ENCODE results near the gene CALCOCO2. TPM values are rescaled to one million over a fixed set of nuclear protein-coding genes. Genes with fewer than 3 reads are reported as not detected.
"Not testable (repeated sequence)": the region's sequence is repeated elsewhere in the genome, so short reads cannot be mapped to it uniquely, and the experiment has no call there.

CALCOCO2 gene
- total RNA-seq, 1 experiment from 2014 or later = 65.2 TPM

GRCh38 chr17:48825446-48826381, 5.1 kb upstream of the CALCOCO2 start:
- peak; percentile 80 for DNase-seq (ENCODE audit: low read depth)

DNA sequence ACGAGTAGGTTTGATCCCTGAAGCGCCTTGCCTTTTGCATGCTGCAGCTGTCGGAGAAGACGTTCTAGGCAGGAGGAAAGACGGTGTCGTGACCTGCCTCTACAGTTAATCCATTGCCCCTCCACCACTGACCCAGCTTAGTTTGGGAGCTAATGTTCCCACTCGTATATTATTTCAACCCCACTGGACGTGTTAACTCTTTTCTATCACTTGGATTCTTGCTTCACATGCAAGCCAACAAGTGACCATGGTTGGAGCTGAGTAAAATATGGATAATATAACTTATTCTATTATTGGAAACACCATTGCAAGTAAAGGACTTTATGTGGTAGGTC, 681 bp downstream of the CALCOCO2 start:
- DNase-seq (ENCODE audit: low read depth) = no peak

GRCh38 chr17:48834973-48835372, 4.1 kb downstream of the CALCOCO2 start:
- DNase-seq (ENCODE audit: low read depth) = no peak

GRCh38 chr17:48835971-48836370, 5.1 kb downstream of the CALCOCO2 start:
- no peak for DNase-seq (ENCODE audit: low read depth)

DNA sequence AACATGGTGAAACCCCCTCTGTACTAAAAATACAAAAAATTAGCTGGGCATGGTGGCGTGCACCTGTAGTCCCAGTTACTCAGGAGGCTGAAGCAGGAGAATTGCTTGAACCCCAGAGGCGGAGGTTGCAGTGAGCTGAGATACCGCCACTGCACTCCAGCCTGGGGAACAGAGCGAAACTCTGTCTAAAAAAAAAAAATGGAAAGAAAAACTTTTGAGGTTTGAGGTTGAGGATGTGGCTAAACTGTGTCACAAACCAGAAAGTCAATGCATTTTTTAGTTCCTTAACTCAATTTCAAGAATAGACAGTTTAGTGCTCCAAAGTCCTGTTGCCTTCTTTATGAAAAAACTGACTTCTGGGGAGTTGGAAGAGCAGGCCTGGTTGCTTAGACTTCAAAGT, 6.6 kb downstream of the CALCOCO2 start:
- DNase-seq (ENCODE audit: low read depth) = not testable (repeated sequence)

GRCh38 chr17:48840441-48840840, 9.6 kb downstream of the CALCOCO2 start:
- no peak for DNase-seq (ENCODE audit: low read depth)

DNA sequence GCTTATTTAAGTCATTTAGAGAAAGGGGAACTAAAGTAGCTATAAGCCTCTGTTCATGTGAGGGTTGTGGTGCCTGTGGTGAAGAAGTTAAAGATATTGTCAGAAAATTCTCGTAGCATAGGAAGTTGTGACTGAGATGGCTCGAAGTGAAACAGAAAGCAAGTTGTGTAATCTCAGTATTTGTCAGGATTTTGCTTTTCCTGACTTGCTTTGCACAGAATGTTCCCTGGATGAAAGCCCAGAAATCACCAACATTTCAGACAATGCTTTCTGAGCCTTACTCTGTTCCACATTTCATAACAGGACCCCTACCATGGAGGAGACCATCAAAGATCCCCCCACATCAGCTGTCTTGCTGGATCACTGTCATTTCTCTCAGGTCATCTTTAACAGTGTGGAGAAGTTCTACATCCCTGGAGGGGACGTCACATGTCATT, 10.6 kb downstream of the CALCOCO2 start:
- DNase-seq (ENCODE audit: low read depth) = peak; percentile 61

- DNase-seq (ENCODE audit: low read depth) = no peak
Observed at GRCh38 chr17:48842746-48843145, 11.9 kb downstream of the CALCOCO2 start.

DNA sequence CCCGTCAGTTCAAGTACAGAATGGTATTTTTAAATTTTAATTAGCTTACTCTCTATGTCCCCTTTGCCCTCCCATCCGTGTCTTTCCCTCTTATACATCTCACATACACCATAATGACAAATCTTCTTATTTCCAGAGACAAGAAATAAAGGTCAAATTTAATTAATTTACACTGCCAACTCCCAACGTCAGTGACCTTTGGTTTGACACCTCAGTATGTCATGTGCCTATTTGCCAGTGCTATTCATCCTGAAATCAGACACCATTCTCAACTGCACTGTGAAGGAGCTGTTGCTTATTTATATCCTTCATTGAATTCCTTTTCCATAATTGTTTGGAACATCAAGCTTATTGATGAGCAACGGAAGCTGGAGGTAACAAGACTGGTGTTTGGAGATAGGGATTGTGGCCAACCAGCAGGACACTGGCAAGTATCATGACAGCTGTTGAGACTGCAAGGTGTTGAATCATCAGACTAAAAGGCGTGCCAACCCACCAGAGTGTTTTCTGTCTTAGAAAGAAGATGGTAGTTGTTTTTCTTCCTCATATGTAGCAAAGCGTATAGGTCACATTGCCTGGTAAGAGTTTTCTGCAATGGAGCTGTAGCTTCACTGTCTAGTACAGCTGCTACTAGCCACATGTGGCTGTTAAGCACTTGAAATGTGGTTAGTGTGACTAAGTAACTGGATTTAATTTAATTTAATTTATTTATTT, 12.5 kb downstream of the CALCOCO2 start:
- DNase-seq (ENCODE audit: low read depth) = no peak

- DNase-seq (ENCODE audit: low read depth) = no peak
Observed at GRCh38 chr17:48850792-48851323, 20.0 kb downstream of the CALCOCO2 start.

DNA sequence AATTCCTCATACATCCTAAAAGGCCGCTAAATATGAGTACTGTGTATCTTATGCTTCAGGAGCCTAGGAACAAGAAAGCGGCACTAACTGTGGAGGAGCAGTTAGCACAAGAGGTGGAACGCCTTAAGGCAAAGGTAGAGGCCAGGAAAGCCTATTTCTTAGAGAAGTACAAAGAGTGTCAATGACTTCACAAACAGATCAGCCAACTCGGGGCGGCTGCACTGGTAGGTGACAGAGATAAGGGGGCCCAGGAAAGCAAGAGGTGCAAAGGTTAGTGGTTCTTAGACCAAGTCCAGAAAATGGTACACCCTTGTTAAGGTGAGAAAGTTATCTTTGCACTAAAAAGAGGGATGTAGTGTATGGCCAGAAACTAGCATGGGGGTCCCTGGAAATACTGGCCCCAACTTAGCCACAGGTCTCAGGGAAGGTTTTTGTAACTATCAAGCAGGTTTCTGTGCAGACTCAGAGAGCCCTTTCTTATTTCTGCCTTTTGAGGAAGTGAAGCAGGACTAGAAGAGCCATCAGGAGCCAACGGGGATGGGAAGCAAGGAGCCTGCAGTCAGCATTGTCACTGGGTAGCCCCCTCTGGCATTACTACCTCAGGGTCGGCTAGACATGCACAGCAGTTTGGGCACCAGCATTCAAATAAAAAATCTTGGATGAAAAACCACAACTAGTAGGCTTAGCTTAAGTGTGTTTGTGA, 24.1 kb downstream of the CALCOCO2 start:
- no peak for DNase-seq (ENCODE audit: low read depth)

- DNase-seq (ENCODE audit: low read depth) = no peak
Observed at GRCh38 chr17:48856122-48856821, 25.4 kb downstream of the CALCOCO2 start.

GRCh38 chr17:48860034-48860433, 29.2 kb downstream of the CALCOCO2 start:
- no peak for DNase-seq (ENCODE audit: low read depth)

DNA sequence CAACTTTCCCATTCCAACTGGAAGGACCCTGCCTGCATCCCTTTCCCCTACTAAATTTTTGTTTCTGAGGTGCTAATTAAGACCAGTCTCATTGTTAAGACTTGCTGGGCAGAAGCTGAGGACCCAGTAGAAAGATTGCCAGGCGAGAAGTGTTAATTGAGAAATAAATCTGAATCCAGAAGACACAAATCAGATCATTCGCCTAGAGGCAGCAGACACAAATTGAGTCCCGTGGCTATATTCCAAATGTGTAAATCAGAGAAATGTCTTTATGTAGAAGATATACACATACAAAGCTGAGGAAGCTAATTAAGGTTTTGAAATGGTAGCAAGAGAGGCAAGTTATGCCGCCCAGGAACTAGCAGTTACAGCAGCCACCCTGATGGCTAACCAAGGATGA, 29.6 kb downstream of the CALCOCO2 start:
- no peak for DNase-seq (ENCODE audit: low read depth)

DNA sequence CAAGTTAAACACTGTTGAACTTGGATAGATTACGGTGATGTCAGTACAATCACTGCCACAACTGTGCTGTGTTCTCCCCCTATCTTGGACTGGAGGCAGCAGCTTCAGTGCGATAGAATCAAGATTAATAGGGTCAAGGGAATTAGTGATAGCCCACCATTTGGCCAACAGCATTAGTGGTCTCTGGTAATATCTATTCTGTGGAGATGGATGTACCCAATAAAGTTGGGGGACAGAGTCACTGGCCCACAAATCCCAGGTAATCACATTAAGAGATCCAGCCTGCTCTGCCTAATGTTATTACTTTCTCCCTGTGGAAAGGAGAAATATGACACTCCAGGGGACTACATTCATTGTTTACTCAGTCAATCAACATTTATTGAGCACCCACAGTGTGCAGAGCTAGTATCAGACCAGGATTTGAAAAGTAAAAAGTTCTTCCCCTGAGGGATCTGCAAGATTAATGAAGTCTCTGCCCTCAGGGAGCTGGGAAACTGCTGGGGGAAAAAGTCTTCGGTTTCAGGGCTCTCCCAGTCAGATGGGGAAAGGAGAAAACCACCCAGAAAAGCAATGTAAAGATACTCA, 38.2 kb downstream of the CALCOCO2 start:
- DNase-seq (ENCODE audit: low read depth) = no peak

DNA sequence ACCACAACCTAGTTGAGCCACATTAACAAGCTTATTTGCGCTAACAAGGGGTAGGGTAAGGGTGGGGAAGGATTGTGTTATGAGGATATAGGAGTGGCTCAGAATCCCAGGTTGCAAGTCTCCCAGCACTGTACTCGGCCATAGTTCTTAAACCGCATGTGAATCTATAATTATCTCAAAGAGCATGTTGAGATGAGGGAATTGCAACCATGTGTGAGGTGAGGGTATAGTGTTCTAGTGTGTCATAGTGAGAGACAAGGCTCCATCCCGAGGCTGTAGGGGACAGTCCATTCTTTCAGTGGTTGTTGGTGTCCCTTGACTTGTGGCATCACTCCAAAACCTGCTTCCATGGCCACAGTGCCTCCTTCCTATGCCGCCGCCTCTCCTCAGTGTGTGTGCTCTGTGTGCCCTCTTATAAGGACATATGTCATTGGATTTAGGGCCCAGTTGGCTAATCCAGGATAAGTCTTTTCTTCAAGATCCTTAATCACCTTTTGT, 39.0 kb downstream of the CALCOCO2 start:
- no peak for DNase-seq (ENCODE audit: low read depth)

GRCh38 chr17:48871035-48871550, 40.3 kb downstream of the CALCOCO2 start:
- no peak for DNase-seq (ENCODE audit: low read depth)

GRCh38 chr17:48871551-48872351, 40.9 kb downstream of the CALCOCO2 start:
- DNase-seq (ENCODE audit: low read depth) = no peak

DNA sequence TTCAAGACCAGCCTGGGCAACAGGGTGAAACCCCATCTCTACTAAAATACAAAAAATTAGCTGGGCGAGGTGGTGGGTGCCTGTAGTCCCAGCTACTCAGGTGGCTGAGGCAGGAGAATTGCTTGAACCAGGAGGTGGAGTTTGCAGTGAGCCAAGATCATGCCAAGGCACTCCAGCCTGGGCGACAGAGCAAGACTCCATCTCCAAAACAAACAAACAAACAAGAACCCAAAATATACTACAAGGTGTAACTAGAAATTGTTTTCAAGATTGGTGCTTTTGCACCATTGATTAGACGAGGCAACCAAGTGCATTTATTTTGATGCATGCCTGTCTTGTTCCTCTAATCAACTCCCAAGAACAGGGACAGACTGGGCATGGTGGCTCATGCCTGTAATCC, 41.6 kb downstream of the CALCOCO2 start:
- not testable (repeated sequence) for DNase-seq (ENCODE audit: low read depth)

DNA sequence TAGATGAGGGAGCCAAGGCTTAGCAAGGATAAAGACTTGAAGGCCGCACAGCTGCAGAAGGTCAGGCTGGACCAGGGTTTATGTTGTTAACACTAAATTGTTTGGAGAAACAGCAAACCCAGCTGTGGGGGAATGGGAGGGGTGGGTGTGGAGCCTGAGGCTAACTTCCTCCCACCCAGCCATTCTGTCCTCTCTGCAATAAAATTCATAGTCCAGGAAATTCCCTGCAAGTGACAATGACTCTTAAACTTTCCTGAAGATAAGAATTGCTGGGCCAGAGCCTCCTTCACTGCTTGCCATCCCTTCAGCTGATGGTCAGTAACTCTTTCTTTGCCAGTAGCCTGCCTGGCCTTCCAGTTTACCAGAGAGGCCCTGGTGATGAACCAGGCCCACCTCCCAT, 42.4 kb downstream of the CALCOCO2 start:
- DNase-seq (ENCODE audit: low read depth) = no peak
